HepG2 (cell line): ENCODE results near the gene VGF. TPM values are rescaled to one million over a fixed set of nuclear protein-coding genes. Genes with fewer than 3 reads are reported as not detected.

Experiments used
- BRCA1 ChIP-seq: sonication (generic); formaldehyde crosslinking; IDR thresholded peaks from 2 replicates; pipeline ENCODE4 v1.4.0; 2020; ENCODE audit warnings: missing genetic modification reagents
- CBX1 ChIP-seq: IDR thresholded peaks from one replicate; pipeline ENCODE4 v1.6.1; 2016; ENCODE audit warnings: antibody characterized with exemption, low read depth
- CENPT ChIP-seq: sonication (generic); formaldehyde crosslinking; IDR thresholded peaks from 2 replicates; pipeline ENCODE4 v1.8.0; 2022; ENCODE audit warnings: low read depth, mild to moderate bottlenecking, moderate library complexity, missing genetic modification reagents
- DMTF1 ChIP-seq: sonication (generic); formaldehyde crosslinking; IDR thresholded peaks from 2 replicates; pipeline ENCODE4 v1.4.0; 2020; ENCODE audit warnings: mild to moderate bottlenecking, missing genetic modification reagents
- IKZF5 ChIP-seq: IDR thresholded peaks from 2 replicates; pipeline ENCODE4 v1.6.1; 2018; ENCODE audit warnings: missing genetic modification reagents, mild to moderate bottlenecking, missing compliant biosample characterization
- JUNB ChIP-seq: sonication (generic); formaldehyde crosslinking; IDR thresholded peaks from 2 replicates; pipeline ENCODE4 v1.8.0; 2022; ENCODE audit warnings: missing genetic modification reagents, mild to moderate bottlenecking, borderline replicate concordance
- KDM6A ChIP-seq: IDR thresholded peaks from 2 replicates; pipeline ENCODE4 v1.6.1; 2016; ENCODE audit warnings: low read depth
- KIAA2018 ChIP-seq: sonication (generic); formaldehyde crosslinking; IDR thresholded peaks from 2 replicates; pipeline ENCODE4 v1.5.0; 2020; ENCODE audit warnings: mild to moderate bottlenecking, missing genetic modification reagents, borderline replicate concordance
- MEF2D ChIP-seq: sonication (generic); formaldehyde crosslinking; IDR thresholded peaks from 2 replicates; pipeline ENCODE4 v1.5.1; 2020; ENCODE audit warnings: mild to moderate bottlenecking, missing genetic modification reagents
- MXD4 ChIP-seq: IDR thresholded peaks from 2 replicates; pipeline ENCODE4 v1.6.1; 2016; ENCODE audit warnings: mild to moderate bottlenecking, missing biosample characterization, missing genetic modification reagents
- TP53 ChIP-seq: sonication (generic); formaldehyde crosslinking; conservative IDR thresholded peaks from 2 replicates; pipeline ENCODE4 v1.4.0; 2020; ENCODE audit warnings: missing genetic modification reagents
- ZBTB25 ChIP-seq: IDR thresholded peaks from 2 replicates; pipeline ENCODE4 v1.6.1; 2018; ENCODE audit warnings: missing genetic modification reagents
- ZGPAT ChIP-seq: IDR thresholded peaks from 2 replicates; pipeline ENCODE4 v1.6.1; 2016; ENCODE audit warnings: mild to moderate bottlenecking
- ZNF138 ChIP-seq: sonication (generic); formaldehyde crosslinking; IDR thresholded peaks from 2 replicates; pipeline ENCODE4 v1.5.0; 2020; ENCODE audit warnings: mild to moderate bottlenecking, low read depth, missing genetic modification reagents
- polyA plus RNA-seq, 8 experiments: library from polyadenylated mRNA; depleted of rRNA in 3 of 8; stranded (reverse) in 7 of 8; unstranded in 1 of 8; fragments of >200 nt; fragmentation: Illumina TruSeq in 4 of 8; extraction: Trizol in 4 of 8; gene quantifications; 2 replicates each; pipeline versions ENCODE4 v1.2.1 to v1.2.3, GENCODE V29; 2011 to 2016; ENCODE audit warnings: low read depth in 4 of 8, missing spikeins in 1 of 8, mixed read lengths in 1 of 8; ENCODE audit not compliant: insufficient read depth in 1 of 8
- total RNA-seq, 5 experiments: library from RNA; depleted of rRNA; stranded (reverse); fragments of >200 nt; fragmentation: Illumina TruSeq; extraction: Trizol; gene quantifications; 2 replicates each; pipeline ENCODE4 v1.2.3, GENCODE V29; 2016; ENCODE audit warnings: low read depth in 1 of 5

Gene VGF
- total and polyA plus RNA-seq, 2 of the 13 experiments (the other 11 are each of a cell fraction or from before 2014, with no cell fraction given), result 0.12 to 0.46 TPM

- TF ChIP-seq KIAA2018 (CRISPR knock-in tag) (no peak), ZNF138 (CRISPR knock-in tag) (no peak), DMTF1 (CRISPR knock-in tag) (no peak), BRCA1 (no peak), IKZF5 (CRISPR knock-in tag) (no peak), JUNB (no peak), KDM6A (CRISPR knock-in tag) (no peak), ZBTB25 (CRISPR knock-in tag) (no peak), TP53 (no peak), ZGPAT (CRISPR knock-in tag) (peak; percentile 58; the same call in 1 of the 2 replicates), MXD4 (CRISPR knock-in tag) (no peak), CENPT (CRISPR knock-in tag) (0 out of 2 replicates have a peak, but pooled peaks have one; percentile 38), MEF2D (no peak), CBX1 (no peak)
Observed at GRCh38 chr7:101201695-101202602, 36.6 kb upstream of the VGF start (continued).
